HG03103 (cell line): ENCODE measurements around the gene FAM81A.
"Not testable (repeated sequence)": the region's sequence is repeated elsewhere in the genome, so short reads cannot be mapped to it uniquely, and the experiment has no call there.

Experiments
- ATAC-seq: cut with Tn5 transposase; IDR thresholded peaks from one replicate; pipeline ENCODE4 v1.9.1; 2021; ENCODE audit warnings: low read depth; ENCODE audit not compliant: unreplicated experiment

FAM81A gene

GRCh38 chr15:59420986-59421618 lies 16.9 kb upstream of the FAM81A start:
- no peak for ATAC-seq

GRCh38 chr15:59424616-59425015 lies 13.4 kb upstream of the FAM81A start:
- no peak for ATAC-seq

DNA sequence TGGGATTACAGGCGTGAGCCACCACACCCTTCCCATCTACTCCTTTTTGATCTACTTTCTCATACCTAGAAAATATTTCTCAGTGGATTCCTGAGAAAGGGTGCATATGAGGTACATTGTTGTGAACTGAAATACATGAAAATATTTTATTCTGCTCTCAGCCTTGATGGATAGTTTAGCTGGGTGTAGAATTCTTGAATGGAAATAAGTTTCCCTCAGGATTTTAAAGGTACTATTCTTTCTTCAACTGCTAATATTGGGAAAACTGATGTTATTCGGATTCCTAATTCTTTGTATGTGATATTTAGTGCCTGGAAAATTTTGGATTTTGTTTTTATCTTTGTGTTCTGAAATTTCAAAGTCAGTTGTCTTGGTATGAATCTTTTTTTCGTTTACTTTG lies 9.1 kb upstream of the FAM81A start:
- not testable (repeated sequence) for ATAC-seq

GRCh38 chr15:59432389-59432788 lies 5.6 kb upstream of the FAM81A start:
- ATAC-seq = no peak

- ATAC-seq = no peak
These were observed 3.5 kb upstream of the FAM81A start for GRCh38 chr15:59434481-59434880.

- no peak for ATAC-seq
These were observed 1.2 kb upstream of the FAM81A start for GRCh38 chr15:59436774-59437141.

DNA sequence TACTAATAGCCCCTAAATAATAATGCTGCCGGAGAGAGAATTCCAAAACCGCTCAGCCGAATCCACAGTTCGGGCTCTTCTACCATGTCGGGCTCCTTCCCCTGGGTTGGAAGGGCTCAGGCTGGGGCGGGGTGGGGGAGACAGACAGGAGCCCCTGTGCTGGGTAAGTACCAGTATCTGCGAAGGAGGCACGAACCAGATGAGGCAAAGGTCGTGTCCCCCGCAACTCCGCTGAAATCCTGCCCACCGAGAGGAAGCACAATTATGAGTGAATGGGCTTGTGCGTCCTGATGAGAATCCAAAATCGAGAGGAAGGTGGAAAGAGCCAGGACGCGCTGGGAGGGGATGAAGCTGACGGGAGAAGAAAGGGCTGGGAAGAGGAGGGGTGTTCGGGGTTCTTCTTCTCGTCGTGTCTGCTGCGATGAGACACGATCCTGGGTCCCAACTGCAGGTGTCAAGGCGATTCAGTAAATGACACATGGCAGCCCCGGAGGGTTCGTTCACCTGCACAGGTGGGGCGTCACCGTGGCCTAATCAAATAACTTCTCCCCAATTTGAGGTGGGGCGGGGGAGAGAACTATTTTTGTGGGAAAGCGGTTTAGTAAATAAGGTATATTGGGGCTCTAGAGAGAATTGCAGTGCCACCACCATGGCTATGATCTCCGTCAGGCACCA lies 707 bp upstream of the FAM81A start:
- ATAC-seq = no peak

GRCh38 chr15:59438625-59439290 lies 772 bp downstream of the FAM81A start:
- no peak for ATAC-seq

DNA sequence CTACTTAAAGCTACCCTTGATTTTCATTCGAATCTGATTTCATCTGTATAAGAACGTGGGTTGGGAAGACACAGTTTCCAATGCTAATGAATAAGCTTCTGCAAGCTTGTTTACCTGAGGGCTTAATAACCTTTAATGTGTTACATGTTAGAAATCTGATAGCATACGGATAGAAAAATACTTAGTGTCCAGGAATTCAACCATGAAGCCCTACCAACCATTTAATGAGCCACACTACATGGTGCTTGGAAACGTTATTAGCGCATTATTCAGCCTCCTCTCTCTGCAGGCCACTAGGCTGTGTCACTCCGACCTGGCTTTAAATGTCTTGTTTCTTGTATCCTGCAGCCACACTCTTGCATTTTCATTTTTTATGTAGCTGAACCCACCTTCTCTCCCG lies 1.6 kb downstream of the FAM81A start:
- no peak for ATAC-seq

- ATAC-seq = no peak
These were observed 5.5 kb downstream of the FAM81A start for GRCh38 chr15:59443341-59444072.

GRCh38 chr15:59444081-59444835 lies 6.3 kb downstream of the FAM81A start:
- ATAC-seq = no peak

GRCh38 chr15:59444980-59445545 lies 7.1 kb downstream of the FAM81A start:
- ATAC-seq = no peak

DNA sequence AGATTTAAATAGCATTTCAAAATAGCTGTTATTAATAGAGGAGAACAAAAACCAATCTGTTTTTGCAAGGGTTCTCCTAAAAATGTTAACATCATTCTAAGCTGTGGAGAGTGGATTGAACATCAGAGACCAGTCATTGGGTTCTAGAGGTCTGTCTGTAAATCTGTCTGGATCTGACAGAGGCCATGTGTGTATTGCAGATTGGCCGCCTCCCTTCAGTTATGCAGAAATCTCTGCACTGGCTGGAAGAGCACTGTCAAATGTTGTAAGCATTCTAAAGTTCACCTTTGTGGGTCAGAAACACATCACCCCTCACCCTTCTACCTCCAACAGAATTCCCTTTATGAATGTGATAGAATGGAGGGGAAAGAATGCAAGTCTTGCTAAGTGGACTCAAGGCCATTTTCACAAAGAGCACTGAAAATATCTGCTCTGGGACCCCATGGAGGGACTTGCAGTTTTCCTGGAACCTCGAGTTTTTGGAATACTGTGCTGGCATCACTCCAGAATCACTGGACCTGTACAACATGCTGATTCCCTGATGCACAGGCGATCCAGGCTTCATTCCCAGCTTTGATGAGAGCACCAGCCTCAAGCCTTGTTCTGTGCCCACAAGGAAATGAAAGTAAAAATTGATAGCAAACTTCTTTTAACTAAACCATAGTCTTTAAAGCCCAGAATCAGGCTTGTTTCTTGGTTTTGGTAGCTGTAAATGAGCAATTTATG lies 8.4 kb downstream of the FAM81A start:
- ATAC-seq = no peak

DNA sequence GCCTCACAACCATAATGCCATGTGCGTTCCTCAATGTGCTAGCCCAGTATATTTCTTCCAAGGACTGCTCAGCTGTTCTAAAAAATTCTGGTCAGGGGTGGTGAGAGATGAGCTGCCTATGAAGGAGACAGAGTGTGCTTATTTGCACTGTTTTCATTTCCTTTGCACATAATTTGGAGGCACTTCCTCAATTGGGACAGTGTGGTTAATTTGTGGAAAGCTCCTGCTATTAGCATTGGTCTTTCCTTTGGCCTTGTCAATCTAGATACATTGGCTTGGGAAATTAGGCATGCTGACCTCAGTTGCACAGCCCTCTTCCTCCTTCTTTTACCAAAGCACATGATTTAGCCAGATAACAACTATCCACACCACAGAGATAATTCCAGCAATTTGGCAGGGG lies 9.4 kb downstream of the FAM81A start:
- ATAC-seq = no peak

DNA sequence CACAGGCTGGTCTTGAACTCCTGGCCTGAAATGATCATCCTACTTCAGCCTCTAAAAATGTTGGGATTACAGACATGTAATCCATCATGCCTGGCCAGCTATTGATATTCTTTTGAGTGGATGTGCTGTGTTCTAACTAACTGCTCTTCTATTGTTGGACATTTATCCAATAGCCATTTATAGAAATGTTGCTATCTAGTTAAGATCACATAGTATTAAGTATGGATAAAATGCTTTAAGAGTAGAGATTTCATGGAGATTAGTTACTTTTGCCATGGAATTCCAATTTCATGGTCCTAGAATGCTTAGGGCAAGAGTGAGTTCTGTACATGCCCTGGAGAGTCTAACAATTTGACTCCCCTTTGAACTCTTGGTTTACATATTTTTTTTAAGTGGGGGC lies 10.9 kb downstream of the FAM81A start:
- no peak for ATAC-seq

DNA sequence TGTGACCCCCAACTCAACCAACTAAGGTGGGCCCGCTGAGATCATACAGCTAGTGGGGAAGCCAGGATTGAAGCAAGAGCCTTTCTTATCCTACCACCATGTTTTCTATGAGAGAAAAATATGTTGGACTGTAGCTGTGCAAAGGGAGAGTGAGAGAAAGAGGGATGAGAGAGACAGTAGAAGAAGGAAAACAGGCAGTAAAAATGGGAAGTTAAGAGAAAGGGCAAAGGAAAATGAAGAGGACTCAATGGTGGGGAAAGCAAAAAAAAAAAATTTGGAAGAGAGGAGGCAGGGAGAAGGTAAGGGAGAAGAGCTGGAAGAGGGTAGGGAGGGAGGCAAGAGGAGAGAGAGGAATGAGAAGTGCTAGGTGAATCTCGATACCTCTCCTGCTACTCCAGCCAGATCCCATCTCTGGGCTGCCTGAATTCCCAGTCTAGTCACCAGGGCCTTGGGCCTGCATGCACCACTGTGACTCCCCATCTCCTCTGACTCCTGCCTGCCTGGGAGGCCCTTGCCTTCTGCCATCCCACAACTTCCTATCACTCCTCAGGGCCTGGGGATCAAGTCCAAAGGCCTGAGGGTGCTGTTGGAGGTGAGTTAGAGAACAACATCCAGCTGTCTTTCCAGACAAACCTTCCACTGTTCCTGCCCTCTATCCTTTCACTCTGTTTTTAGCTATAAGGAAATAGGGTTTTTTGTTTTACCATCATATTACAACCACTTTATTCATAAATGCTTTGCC lies 15.7 kb downstream of the FAM81A start:
- ATAC-seq = no peak

DNA sequence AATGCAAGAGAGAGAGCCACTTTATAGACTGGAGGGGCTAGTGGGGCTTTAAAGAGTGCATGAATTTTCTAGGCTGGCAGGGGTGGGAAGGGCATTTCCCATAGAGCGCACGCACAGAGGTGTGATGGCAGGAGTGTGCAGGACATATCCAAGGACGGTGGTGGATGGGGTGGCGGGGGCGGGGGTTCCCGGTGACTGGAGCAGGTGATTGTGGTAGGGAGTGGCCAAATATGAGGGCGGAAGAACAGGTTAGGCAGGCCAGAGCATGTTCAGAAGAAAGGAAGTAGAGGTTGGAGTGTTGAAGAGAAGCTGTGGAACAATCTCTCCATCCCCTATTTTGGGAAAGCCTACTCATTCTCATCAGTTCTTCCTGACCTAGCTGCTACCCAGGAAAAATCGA lies 18.1 kb downstream of the FAM81A start:
- no peak for ATAC-seq

- ATAC-seq = no peak
These were observed 19.1 kb downstream of the FAM81A start for GRCh38 chr15:59457103-59457502.

- no peak for ATAC-seq
These were observed 23.5 kb downstream of the FAM81A start for GRCh38 chr15:59461521-59461920.
